Central memory CD8-positive, alpha-beta T cell (primary cell): ENCODE results near the gene NKAIN2.

ENCODE experiments used
- ATAC-seq: fragments of 150-1000 bp; cut with Tn5 transposase; replicated peaks from 2 replicates; pipeline ENCODE4 v1.10.0; 2022; ENCODE audit warnings: mild to moderate bottlenecking, moderate FRiP score, moderate number of reproducible peaks; ENCODE audit not compliant: poor library complexity, severe bottlenecking; ENCODE audit errors: extremely low read depth
- DNase-seq, 2 donors: peaks; one replicate each; pipeline ENCODE4 v3.0.0; 2021; ENCODE audit warnings: low spot score in 2 of 2
- H3K27ac Mint-ChIP-seq: one replicate; pipeline ENCODE4 v1.8.0; 2022; ENCODE audit warnings: low read depth, mild to moderate bottlenecking, moderate library complexity, mixed read lengths
- H3K27me3 Mint-ChIP-seq: one replicate; pipeline ENCODE4 v1.8.0; 2022; ENCODE audit warnings: mixed read lengths
- H3K36me3 Mint-ChIP-seq: one replicate; pipeline ENCODE4 v1.8.0; 2022; ENCODE audit warnings: mild to moderate bottlenecking, moderate library complexity, mixed read lengths; ENCODE audit not compliant: insufficient read depth
- H3K4me1 Mint-ChIP-seq: one replicate; pipeline ENCODE4 v1.8.0; 2022; ENCODE audit warnings: mixed read lengths
- H3K4me3 Mint-ChIP-seq: one replicate; pipeline ENCODE4 v1.8.0; 2022; ENCODE audit warnings: mild to moderate bottlenecking, moderate library complexity, mixed read lengths
- H3K9me3 Mint-ChIP-seq: one replicate; pipeline ENCODE4 v1.8.0; 2022; ENCODE audit warnings: mixed read lengths

The NKAIN2 gene

DNA sequence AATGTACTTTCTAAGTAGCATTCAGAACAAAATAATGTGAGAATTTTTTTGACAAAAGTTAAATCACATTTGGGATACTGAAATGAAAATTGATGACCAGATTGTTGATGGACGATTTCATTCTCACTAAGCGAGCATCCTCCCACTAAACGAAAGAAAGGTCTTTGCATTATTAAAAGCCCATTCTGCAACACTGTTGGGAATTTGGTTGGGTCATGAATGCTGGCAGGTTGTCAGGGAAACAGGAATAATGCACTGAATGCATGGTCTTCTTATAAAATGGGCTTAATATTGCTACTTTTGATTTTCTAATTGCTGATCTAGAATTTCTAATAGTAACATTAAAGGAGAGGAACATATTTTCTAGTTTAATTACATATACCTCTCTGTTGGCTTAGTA lies 229.8 kb downstream of the NKAIN2 start:
- H3K27me3 Mint-ChIP-seq = no peaks in the 10 kb centered on the region
- H3K4me3 Mint-ChIP-seq = no peak overlapping the region
- H3K36me3 Mint-ChIP-seq = no peaks in the 10 kb centered on the region
- no peak overlapping the region for H3K27ac Mint-ChIP-seq
- H3K9me3 Mint-ChIP-seq = peaks cover 17% of the 10 kb centered on the region
- DNase-seq (no peak), ATAC-seq (no peak)
- no peaks in the 10 kb centered on the region for H3K4me1 Mint-ChIP-seq

DNA sequence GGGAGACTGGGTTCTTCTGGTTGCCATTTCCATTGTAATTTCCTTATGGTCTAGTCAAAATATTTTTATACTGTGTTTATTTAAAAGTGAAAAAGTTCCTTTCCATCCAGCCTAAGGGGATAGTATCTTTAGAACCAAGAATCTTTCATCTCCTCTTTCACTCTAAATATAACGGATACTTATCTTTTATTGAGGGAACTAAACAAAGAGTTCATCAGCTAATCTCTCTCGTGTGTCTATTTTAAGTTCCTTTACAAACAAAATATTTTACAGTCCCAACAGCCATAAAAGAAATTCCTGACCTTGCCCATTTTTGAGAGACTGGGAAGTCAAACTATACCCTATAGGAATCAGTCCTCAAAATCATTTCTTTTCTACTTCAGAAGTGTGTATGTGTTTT lies 232.7 kb downstream of the NKAIN2 start:
- Mint-ChIP-seq H3K9me3 (peaks cover 11% of the 10 kb centered on the region), H3K4me3 (no peak overlapping the region), H3K27me3 (no peaks in the 10 kb centered on the region), H3K27ac (no peak overlapping the region), H3K4me1 (no peaks in the 10 kb centered on the region), H3K36me3 (no peaks in the 10 kb centered on the region)
- ATAC-seq = no peak
- no peak for DNase-seq

GRCh38 chr6:124040655-124041054 lies 237.0 kb downstream of the NKAIN2 start:
- no peak for DNase-seq
- no peak for ATAC-seq
- H3K27ac Mint-ChIP-seq = no peak overlapping the region
- H3K9me3 Mint-ChIP-seq = peaks cover 6% of the 10 kb centered on the region
- H3K36me3 Mint-ChIP-seq = no peaks in the 10 kb centered on the region
- no peaks in the 10 kb centered on the region for H3K27me3 Mint-ChIP-seq
- H3K4me3 Mint-ChIP-seq = no peak overlapping the region
- H3K4me1 Mint-ChIP-seq = no peaks in the 10 kb centered on the region

- Mint-ChIP-seq H3K27ac (no peak overlapping the region), H3K4me3 (no peak overlapping the region), H3K27me3 (no peaks in the 10 kb centered on the region), H3K9me3 (peaks cover 6% of the 10 kb centered on the region), H3K4me1 (no peaks in the 10 kb centered on the region), H3K36me3 (no peaks in the 10 kb centered on the region)
- ATAC-seq = no peak
- no peak for DNase-seq
These were observed 248.5 kb downstream of the NKAIN2 start for GRCh38 chr6:124052120-124052519.

DNA sequence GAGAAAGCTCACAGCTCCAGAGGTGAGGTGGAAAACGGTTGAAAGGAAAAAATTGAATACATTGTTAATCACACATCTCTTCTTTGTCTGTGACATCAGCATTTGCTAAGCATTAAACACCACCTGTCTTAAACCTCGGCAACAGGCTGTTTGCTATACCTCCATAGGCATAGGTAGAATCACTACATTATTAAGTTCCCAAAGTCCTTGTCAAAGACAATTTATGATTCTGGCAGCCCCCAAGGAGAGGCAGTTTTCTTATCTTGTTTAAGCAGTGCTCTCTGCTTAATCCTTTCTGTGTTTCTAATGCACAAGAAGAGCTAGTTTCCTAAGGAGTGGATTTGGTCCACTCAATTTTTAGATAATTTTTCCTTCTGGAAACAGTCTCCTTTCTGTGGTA lies 249.7 kb downstream of the NKAIN2 start:
- no peak overlapping the region for H3K4me3 Mint-ChIP-seq
- H3K36me3 Mint-ChIP-seq = no peaks in the 10 kb centered on the region
- H3K27me3 Mint-ChIP-seq = no peaks in the 10 kb centered on the region
- ATAC-seq (no peak), DNase-seq (no peak)
- H3K9me3 Mint-ChIP-seq = peaks cover 6% of the 10 kb centered on the region
- no peak overlapping the region for H3K27ac Mint-ChIP-seq
- no peaks in the 10 kb centered on the region for H3K4me1 Mint-ChIP-seq

DNA sequence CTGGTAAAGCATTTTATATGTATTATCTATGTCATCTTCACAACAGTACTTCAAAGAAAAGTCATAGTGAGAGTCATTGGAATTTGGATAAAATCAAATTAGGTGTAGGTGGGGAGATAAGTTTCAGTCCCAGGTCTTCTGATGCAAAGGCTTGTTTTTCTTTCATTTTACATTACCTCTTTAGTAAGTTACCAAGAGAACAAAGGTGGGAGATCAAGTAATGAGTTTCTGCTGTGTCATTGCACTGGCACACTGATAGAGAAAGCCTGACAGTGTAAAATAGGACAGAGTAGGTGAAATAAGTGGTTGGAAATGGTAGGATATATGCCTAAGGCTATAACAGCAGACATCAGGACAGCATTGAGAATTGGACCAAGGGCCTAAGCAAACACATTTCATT lies 250.4 kb downstream of the NKAIN2 start:
- H3K4me3 Mint-ChIP-seq = no peak overlapping the region
- H3K4me1 Mint-ChIP-seq = no peaks in the 10 kb centered on the region
- no peaks in the 10 kb centered on the region for H3K36me3 Mint-ChIP-seq
- no peak overlapping the region for H3K27ac Mint-ChIP-seq
- no peaks in the 10 kb centered on the region for H3K27me3 Mint-ChIP-seq
- no peak for DNase-seq
- peaks cover 6% of the 10 kb centered on the region for H3K9me3 Mint-ChIP-seq
- ATAC-seq = no peak

DNA sequence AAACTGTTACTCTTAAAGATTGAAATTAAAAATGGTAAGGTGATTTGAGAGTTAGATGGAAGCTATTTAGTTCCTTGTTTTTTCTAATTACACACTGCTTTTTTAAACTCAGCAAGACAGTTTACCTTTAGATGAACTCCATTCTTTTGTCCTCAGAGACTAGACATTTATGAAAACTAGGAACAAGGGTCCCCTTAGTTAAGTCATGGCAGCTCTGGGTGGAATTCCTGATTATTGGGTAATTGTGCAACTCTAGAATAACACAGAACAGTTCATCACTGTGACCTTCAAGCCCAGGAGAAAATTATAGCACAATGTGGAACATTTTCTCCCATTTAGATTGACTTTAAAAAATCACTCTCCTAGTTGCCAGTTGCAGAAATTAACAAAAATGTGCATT lies 251.7 kb downstream of the NKAIN2 start:
- ATAC-seq (no peak), DNase-seq (no peak)
- Mint-ChIP-seq H3K9me3 (peaks cover 16% of the 10 kb centered on the region), H3K4me3 (no peak overlapping the region), H3K27me3 (no peaks in the 10 kb centered on the region), H3K4me1 (no peaks in the 10 kb centered on the region), H3K27ac (no peak overlapping the region), H3K36me3 (no peaks in the 10 kb centered on the region)

GRCh38 chr6:124055963-124056362 lies 252.3 kb downstream of the NKAIN2 start:
- DNase-seq (no peak), ATAC-seq (no peak)
- Mint-ChIP-seq H3K9me3 (peaks cover 16% of the 10 kb centered on the region), H3K27me3 (no peaks in the 10 kb centered on the region), H3K4me1 (no peaks in the 10 kb centered on the region), H3K4me3 (no peak overlapping the region), H3K36me3 (no peaks in the 10 kb centered on the region), H3K27ac (no peak overlapping the region)

GRCh38 chr6:124056407-124057334 lies 253.0 kb downstream of the NKAIN2 start:
- no peak for ATAC-seq
- DNase-seq = no peak
- no peaks in the 10 kb centered on the region for H3K36me3 Mint-ChIP-seq
- H3K27me3 Mint-ChIP-seq = no peaks in the 10 kb centered on the region
- no peaks in the 10 kb centered on the region for H3K4me1 Mint-ChIP-seq
- no peak overlapping the region for H3K4me3 Mint-ChIP-seq
- H3K9me3 Mint-ChIP-seq = peaks cover 16% of the 10 kb centered on the region
- no peak overlapping the region for H3K27ac Mint-ChIP-seq

- Mint-ChIP-seq H3K36me3 (no peaks in the 10 kb centered on the region), H3K27me3 (no peaks in the 10 kb centered on the region), H3K4me3 (no peak overlapping the region), H3K4me1 (no peaks in the 10 kb centered on the region), H3K27ac (no peak overlapping the region), H3K9me3 (peaks cover 16% of the 10 kb centered on the region)
- DNase-seq (no peak), ATAC-seq (no peak)
These were observed 253.8 kb downstream of the NKAIN2 start for GRCh38 chr6:124057461-124057860.

- Mint-ChIP-seq H3K27me3 (no peaks in the 10 kb centered on the region), H3K4me3 (no peak overlapping the region)
These were observed 260.9 kb downstream of the NKAIN2 start for GRCh38 chr6:124064317-124065113.

GRCh38 chr6:124066269-124066668 lies 262.6 kb downstream of the NKAIN2 start:
- H3K27me3 Mint-ChIP-seq = no peaks in the 10 kb centered on the region
- no peaks in the 10 kb centered on the region for H3K36me3 Mint-ChIP-seq
- H3K4me1 Mint-ChIP-seq = no peaks in the 10 kb centered on the region
- peaks cover 23% of the 10 kb centered on the region for H3K9me3 Mint-ChIP-seq
- H3K27ac Mint-ChIP-seq = no peak overlapping the region
- ATAC-seq (no peak), DNase-seq (no peak)
- H3K4me3 Mint-ChIP-seq = no peak overlapping the region

More at GRCh38 chr6:124064317-124065113, 260.9 kb downstream of the NKAIN2 start:
- Mint-ChIP-seq H3K4me1 (no peaks in the 10 kb centered on the region), H3K36me3 (no peaks in the 10 kb centered on the region), H3K9me3 (peaks cover 22% of the 10 kb centered on the region), H3K27ac (no peak overlapping the region)
- DNase-seq (no peak), ATAC-seq (no peak)
